ENCODE data around the gene CRYBG3.

DNA sequence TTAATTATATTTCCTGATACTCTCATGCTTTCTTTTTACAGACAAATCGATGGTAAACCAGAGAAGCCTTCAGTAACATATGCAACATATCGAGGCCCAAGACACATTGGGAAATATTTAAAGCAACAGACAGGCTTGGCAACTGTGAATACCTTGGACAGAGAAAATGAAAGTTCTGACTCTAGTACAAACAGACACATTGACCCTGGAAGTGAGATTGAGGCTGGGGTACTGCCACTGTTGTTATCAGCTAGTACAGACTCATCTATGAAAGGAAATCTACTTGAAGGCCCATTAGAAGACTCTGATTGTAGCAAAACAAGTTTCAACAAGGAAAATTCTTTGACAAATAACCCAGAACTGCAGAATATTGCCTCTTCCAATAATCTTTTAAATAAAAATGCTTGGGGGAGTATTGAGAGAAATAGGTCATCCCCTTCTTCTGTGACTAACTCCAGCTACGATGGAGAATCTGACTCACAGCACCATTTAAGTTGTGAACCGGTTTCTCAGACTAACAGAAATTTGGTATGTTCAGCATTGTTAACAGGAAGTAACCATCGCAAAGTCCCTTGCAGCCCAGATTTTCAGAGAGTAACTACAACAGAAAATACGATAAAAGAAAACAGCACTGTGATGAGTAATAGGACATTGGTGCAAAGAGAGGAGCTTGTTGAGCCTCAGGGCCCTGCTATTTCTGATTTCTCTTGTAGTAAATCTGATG lies 50.2 kb downstream of the CRYBG3 start:
- TF ChIP-seq TAF1 (IDR thresholded peaks at IDR 0.05; ENCODE audit: low read depth) (no peak), EP300 (IDR thresholded peaks at IDR 0.05; ENCODE audit: borderline replicate concordance) (no peak), ZBTB7A (IDR thresholded peaks at IDR 0.05; ENCODE audit: low read depth) (no peak), TCF12 (IDR thresholded peaks at IDR 0.05; ENCODE audit: low read depth) (no peak), REST (IDR thresholded peaks at IDR 0.05; ENCODE audit: low read depth) (no peak; the same call in 1 of the 2 replicates), EGR1 (IDR thresholded peaks at IDR 0.05) (no peak), TEAD4 (IDR thresholded peaks at IDR 0.05) (no peak), RAD21 (IDR thresholded peaks at IDR 0.05; ENCODE audit: low read depth) (no peak), FOXM1 (IDR thresholded peaks at IDR 0.05; ENCODE audit: borderline replicate concordance, low read depth) (no peak), NFIC (IDR thresholded peaks at IDR 0.05) (no peak), CREB1 (IDR thresholded peaks at IDR 0.05; ENCODE audit: low read depth) (no peak), MAX (IDR thresholded peaks at IDR 0.05) (no peak)
